Ovary (tissue), 3 donors: Measurements from ENCODE around the gene ADARB2.

Experiments
- EP300 ChIP-seq: sonication (generic); formaldehyde crosslinking; IDR thresholded peaks from one replicate; pipeline ENCODE4 v1.6.1; 2017; ENCODE audit warnings: antibody characterized with exemption
- POLR2A ChIP-seq: fragments of 450-650 bp; IDR thresholded peaks from one replicate; pipeline ENCODE4 v1.6.1; 2017; ENCODE audit warnings: antibody characterized with exemption, mild to moderate bottlenecking, moderate library complexity
- TF ChIP-seq, protein P1 (sequence below), 3 donors: fragments of 450-650 bp in 2 of 3; fragments of 200-600 bp in 1 of 3; IDR thresholded peaks; one replicate each; pipeline versions ENCODE4 v1.5.1 to v1.8.0; 2016 to 2022; ENCODE audit warnings: antibody characterized with exemption in 3 of 3, mild to moderate bottlenecking in 1 of 3
- donor health status: DM: no; HTN: no; CAD: no.

DNA sequence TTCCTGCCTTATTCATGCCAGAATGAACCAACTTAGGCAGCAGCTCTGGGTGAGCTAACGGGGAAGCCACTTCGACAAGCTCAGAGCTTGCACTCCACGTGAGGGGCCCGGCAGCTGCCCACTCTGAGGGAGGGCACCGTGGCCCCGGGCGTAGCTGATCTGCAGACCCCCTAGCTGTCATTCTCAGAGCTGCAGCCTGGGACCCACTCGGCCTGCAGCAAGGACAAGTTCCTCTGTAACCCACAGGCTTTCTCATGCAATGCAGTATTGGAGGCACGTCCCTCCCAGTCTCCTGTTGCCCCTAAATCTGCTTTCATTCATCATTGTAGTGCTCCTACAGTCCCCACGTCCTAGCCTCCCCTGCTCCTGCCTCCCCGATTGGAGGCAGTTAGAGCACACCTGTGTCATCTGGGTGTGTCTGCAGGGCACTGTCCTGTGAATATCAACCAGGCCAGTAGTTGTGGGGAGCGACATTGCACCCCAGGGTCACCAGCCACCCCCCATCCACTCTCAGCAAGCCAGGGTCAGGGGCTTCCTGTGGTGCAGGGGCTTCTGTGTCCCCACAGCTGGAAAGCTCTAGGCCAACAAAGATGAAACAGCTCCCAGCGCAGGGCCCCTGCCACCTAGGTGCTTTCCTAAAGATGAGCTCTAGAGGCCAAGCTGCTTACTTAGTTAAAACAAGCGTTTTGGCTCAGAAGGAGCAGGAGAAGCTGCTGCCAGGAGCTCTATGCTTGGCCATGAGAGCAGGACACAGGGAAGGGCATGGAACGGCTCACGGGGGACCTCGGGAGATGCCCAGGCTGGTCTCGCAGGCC lies 333.6 kb downstream of the ADARB2 start:
- TF ChIP-seq, protein P1, sequence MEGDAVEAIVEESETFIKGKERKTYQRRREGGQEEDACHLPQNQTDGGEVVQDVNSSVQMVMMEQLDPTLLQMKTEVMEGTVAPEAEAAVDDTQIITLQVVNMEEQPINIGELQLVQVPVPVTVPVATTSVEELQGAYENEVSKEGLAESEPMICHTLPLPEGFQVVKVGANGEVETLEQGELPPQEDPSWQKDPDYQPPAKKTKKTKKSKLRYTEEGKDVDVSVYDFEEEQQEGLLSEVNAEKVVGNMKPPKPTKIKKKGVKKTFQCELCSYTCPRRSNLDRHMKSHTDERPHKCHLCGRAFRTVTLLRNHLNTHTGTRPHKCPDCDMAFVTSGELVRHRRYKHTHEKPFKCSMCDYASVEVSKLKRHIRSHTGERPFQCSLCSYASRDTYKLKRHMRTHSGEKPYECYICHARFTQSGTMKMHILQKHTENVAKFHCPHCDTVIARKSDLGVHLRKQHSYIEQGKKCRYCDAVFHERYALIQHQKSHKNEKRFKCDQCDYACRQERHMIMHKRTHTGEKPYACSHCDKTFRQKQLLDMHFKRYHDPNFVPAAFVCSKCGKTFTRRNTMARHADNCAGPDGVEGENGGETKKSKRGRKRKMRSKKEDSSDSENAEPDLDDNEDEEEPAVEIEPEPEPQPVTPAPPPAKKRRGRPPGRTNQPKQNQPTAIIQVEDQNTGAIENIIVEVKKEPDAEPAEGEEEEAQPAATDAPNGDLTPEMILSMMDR (IDR thresholded peaks at IDR 0.05): no peak
- no peak for TF ChIP-seq POLR2A
- no peak for TF ChIP-seq EP300
